HG02852 (cell line): ENCODE data around the gene MX2.
"Not testable (repeated sequence)": the region's sequence is repeated elsewhere in the genome, so short reads cannot be mapped to it uniquely, and the experiment has no call there.

Experiments used
- ATAC-seq: cut with Tn5 transposase; IDR thresholded peaks from one replicate; pipeline ENCODE4 v1.9.1; 2021; ENCODE audit warnings: mild to moderate bottlenecking, moderate library complexity; ENCODE audit not compliant: unreplicated experiment

Gene MX2

DNA sequence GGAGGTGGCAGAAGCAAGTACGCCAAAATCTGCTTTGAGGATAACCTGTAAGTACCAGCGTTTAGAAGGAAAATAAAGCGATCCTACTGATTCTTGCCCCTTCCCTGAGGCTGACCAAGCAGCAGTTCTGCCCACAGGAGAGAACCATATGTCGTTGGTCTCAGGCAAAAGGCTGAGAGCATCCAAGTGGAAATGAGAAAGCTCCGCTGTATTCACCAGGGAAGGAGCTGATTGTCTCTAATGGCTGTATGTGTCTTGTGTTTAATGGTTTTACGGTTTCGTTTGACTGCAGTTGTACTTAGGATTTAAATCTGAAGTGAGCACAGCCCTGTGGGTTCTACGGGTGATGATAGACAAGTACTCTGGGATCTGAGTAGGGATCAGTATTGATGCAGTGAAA, 23.4 kb upstream of the MX2 start:
- ATAC-seq: no peak

DNA sequence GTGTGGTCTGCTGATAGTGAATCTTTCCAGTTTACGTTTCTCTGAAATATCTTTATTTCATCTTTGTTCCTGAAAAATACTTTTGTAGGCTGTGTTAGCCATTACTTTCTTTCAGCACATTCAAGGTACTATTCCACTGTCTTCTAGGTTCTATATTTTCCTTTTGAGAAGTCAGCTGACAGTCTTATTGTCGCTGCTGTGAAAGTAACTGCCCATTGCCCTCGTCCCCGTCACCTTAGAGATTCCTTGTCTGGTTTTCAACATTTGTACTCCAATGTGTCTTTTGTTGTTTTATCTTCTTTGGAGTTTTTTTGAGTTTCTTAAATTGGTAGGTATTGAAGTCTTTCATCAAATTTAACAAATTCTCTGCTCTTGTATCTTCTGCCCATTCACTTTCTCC, 19.8 kb upstream of the MX2 start:
- no peak for ATAC-seq

DNA sequence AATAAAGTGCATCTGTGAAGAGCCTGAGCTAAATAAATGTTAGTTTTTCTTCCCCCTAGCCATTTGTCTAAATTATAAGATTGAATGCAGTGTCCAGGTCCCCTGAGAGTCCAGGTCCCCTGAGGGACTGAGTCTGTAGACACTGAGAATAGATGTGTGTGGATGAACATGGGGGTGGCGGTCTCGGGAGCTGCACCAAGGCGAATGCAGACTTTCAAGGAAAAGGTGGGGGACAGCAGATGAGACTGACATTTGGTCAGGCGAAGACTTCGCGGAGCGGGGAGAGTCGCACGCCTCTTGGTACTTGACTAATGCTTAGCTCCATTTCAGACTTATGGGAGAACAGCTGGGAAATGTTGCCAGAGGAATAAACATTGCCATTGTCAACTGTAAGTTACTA, 17.7 kb upstream of the MX2 start:
- no peak for ATAC-seq

DNA sequence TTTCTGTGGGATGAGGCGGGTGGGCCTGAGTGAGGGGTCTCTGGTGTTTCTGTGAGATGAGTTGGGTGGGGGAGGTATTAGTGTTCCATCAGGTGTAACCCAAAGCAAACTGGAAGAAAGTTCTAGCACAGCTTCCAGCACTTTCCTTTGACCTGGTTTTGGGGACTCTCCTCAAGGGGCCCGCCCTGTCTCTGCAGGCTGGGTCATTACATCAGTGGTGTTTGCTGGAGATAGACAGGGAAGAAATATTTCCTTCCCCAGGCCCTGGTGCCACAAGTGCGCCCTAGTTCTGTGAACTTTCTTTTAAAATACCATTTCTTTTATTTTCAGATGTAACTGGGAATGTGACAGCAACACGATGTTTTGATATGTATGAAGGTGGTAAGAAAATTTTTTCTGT, 16.5 kb upstream of the MX2 start:
- no peak for ATAC-seq

DNA sequence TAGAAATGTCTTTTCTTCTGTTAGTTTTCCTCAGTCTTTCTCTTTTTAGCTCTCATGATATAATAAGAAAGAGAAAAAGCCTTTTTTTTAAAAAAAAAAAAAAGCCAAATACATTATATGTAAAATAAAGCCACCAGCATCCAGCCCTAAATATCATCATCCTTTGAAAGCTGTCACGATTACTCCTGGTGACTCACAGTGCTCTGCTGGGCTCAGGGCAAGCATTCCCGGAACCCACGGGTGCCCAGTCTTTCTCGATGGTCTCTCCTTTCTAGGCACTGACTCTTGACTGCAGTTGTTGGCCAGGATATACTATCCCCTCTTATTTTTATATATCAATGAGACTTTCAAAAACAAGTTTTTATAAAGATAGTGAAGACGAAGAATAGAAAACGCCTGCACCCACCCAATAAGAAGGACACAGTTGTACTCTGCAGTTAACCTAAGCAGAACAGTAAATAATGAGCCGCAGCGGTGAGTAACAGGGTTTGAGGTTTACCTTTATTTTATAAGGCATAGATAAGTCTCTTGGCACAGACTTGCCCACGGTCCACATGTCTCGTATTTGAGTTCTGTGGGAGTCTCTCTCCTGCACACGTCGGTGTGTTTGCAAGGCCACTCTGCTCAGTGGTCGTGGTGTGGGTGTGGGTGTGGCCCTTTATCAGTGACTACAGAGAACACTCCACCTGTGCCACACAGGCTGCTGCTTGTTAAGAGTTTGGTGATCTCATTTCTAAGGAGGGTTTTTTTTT, 15.7 kb upstream of the MX2 start:
- no peak for ATAC-seq

DNA sequence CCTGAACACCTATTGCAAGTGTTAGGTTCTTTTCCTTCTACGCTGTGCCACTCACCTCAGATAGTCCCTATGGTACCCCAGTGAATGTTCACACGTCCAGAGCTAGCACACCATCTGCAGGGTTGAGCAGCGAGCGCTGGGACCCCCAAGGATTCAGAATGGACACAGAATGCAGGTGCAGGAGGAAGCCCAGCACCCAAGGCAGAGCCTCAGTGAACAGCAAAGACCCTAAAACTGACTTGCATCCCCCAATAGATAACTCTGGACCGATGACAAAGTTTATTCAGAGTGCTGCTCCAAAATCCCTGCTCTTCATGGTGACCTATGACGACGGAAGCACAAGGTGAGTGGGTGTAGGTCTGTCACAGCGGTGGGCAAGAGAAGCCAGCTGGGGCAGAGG, 15.1 kb upstream of the MX2 start:
- no peak for ATAC-seq

DNA sequence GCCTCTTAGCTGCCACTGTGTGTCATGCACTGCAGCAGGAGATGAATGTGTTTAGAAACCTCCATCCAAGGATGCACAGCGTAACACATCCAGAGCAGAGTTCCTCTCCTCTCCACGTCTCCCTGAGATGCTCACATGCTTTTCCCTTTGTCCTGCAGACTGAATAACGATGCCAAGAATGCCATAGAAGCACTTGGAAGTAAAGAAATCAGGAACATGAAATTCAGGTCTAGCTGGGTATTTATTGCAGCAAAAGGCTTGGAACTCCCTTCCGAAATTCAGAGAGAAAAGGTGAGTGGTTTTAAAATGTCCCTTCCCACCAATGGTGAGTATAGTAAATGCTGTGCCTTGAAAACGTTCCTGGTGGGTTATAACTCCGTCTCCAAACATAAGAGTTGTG, 13.4 kb upstream of the MX2 start:
- no peak for ATAC-seq

DNA sequence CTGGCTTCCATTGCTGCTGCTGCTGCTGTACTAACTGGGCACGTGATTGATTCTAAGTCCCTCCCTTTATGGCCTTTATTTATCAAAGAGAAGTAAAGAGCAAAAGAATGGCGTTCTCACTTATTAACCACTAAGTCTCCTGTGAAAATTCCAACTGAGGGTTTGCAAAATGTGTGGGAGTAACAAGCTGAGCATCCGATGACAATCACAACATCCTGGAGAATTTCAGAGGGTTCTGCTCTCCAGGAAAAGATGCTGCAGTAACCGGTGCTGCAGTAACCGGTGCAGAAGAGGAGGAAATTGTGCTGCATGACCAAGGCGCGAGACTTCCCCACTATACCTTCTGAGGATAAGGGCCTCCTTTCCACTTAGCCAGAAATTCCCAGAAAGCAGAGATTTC, 12.7 kb upstream of the MX2 start:
- no peak for ATAC-seq

DNA sequence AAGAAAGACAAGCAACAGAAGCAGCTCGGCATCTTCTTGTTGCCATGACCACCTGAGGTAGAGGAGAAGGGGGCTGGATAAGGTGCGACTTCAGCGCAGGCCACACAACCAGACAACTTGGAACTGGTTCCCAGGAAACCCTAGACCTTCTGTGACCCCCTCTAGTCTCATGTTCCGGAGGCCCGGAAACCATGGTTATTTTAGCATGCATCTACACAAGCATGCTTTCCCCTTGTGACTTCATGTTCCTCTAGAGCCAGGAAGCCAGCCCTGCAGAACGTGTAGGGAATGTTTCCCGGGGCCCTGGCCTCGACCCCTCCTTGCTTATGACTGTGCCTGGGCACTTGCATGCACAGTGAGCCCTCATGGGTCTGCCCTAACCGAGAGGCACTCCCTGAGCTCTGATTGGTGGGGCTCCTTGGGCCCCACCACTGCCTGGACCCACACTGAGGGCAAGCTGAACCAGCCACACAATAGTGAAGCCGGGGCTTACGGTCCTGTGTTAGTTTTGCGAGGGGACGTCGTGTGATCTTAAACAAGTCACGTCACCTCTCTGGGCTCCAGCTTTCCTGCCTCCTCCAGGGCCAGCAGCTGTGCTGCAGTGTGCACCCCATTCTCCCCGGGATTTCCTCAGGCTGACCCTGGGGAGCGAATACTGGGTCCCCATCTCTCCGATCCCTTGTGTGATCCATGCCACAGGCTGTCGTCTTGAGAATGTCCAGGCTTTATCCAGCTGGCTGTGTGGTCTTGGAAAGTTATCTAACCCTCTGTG, 12.0 kb upstream of the MX2 start:
- ATAC-seq: no peak

DNA sequence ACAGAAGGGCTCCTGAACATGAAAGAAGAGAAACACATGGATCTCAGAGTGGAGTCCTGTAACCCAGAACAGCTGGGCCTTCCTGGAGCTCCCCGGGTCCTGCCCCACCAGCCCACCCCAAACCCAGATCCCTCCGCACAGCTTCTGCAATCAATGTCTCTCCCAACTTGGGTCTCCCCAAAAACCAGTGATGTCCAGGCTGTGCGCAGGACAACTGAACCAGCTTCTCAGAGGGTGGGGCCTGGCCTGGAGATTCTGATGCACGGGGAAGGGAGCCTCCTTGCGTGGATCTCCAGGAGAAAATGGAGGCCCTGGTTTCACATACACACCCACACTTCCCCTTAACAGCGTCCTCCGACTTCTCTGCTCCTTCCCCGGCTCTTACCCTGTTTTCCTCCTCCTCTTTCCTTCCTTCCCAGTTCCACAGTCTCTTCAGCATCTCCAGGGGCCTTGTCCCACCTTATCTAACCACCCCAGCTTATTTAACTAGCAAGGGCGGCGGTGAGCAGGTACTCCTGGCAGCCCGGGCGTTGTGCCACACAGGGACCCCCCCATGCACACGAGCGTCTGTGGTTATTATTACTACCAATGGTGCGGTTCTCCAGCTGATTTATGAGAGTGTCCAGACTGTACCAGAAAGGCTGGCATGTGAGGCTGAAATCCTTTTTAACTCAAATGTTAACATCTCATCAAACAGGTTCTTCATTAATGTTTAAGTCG, 11.2 kb upstream of the MX2 start:
- ATAC-seq: no peak

DNA sequence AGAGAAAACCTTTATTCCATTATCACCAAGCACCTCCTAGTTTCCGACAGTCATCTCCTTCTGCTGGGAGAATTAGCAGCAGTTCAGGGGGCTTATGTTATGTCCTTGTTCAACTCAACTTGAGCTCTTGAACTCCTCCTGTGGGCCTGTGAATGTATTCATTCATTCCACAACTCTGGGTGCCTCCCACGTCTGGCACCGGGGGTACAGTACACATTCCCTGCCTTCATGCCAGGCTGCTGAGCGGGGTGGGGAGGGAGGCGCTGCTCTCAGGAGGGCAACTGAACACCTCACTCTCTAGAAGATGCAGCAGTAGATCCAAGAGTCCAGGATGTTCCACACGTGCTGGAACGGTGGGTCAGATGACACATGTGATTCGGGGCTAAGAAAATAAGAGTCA, 4.3 kb upstream of the MX2 start:
- no peak for ATAC-seq

DNA sequence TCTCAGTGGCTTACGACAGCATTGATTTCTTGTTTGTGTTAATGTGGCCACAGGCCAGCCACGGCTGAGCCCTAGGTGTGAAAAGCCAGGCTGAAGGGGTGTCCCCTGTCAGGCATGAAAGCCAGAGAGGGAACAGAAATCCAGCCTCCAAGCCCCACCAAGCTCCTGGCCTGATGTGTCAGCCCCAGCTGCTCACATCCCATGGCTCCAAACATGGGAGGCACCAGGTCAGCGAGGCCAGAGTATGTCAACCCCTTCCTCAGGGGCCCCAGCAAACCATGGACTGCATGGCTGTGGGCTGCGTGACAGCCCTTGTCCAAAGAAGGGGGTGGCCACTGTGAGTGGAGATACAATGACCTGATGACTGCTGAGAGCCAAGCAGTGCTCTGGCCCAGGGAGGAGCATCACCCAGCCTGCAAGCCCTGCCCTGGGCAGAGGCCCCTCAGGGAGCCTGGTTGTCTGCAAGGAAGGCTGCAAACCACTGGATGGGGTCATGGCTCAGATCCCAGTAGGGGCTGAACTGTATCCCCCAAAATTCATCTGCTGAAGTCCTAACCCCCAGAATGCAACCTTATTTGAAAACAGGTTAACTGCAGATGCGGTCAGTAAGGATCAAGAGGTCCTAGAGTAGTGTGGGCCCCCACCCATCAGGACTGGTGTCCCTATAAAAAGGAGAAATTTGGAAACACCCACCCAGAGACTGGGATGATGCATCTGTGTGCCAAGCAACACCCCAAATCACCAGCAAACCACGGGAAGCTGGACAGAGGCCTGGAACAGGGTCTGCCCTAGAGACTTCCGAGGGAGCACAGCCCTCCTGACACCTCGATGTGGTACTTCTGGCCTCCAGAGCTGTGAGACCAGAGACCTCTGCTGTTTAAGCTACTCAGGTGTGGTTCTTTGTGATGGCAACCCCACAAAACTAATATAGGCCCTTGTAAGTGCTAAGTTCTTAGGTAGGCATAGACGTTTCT, 3.3 kb upstream of the MX2 start:
- ATAC-seq: no peak

DNA sequence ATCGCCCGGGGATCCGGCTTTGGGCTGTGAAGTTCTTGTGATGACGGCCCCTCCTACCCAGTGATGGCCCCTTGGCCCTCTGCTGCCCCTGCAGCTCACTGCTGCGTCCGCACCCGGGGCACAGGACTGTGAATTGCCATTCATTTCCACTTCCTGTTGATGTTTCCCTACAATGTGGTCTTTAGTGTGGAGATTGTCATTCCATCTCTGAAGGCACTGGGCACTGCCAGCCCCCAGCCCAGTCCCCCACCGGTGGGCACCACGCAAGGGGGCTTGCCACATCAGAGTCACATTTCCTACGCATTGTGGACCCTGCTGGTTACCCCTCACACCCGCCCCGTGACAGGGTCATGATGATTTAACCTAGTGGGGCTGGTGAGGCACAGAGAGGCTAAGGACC, 2.5 kb upstream of the MX2 start:
- ATAC-seq: no peak

DNA sequence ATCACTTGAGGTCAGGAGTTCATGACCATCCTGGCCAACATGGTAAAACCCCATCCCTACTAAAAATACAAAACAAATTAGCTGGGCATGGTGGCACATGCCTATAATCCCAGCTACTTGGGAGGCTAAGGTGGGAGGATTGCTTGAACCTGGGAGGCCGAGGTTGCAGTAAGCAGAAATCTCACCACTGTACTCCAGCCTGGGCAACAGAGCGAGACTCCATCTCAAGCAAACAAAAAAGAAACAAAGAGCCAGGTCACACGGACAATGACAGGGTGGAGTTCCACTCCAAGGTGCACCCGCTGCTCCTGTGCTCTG, 2.1 kb upstream of the MX2 start:
- not testable (repeated sequence) for ATAC-seq

DNA sequence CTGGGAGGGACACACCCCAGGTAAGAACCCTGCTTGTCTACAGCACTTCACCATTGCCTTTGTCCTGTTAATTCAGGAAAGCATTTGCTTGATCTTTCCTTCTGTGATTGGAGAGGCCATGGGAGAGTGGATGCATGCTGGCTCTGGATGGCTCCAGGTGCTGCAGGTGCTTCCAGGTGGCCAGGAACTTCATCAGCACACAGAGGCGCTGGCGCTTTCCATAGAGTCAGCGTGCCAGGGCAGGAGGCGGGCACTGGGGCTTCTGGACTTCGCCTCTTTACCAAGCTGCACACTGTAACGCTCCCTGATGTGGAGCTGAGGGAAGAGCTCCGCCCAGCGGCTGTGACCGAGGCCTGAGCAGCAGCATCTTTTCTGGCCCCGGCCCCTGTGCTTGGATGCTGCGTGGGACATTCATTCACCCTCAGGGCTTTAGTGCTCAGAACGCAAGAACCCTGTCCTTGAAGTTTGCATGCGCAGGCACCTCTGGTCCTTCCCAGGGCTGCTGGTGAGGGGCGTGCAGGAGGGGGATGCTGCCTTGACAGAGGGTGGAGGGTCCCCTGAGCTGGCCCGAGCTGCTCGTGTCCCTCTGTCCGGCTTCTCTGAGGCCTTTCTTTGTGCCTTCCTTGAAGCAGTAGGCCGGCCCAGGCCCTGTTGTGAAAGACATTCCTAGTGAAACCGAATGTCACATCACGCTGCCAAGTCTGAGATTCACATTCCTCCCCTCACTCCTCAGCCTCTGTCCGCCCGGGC, 1.6 kb upstream of the MX2 start:
- ATAC-seq: no peak

DNA sequence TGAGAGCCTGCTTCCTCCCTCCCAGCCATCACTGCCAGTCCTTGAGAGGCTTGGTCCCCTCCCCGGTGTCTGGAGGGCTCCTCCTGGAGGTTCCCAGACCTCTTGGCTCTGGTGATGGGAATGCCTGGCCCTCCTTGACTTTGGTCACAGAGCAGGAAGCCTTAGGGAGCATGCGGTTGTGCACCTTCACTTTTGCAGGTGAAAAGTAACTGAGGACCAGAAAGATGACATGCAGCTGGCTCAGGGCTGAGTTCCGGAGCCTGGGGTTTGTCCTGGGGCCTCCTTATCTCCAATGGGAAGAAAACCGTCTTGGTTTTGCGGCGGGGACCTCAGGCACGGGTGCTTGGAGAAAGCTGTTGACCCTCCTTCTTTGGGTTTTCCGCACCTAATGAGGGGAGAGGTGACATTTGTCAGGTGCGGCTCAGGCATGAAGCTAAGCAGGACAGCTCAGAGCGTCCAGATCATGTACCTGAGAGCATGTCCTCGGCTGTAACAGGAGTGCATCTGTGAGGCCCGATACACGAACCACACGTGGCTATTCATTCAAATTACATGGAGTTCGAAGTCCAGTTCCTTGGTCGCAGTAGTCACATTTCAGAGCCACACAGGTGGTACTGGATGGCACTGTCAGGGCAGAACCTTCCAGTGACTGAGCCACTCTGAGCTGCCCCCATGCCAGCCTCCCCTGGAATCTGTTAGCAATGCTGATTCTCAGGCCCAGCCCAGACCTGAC, 608 bp upstream of the MX2 start:
- no peak for ATAC-seq

DNA sequence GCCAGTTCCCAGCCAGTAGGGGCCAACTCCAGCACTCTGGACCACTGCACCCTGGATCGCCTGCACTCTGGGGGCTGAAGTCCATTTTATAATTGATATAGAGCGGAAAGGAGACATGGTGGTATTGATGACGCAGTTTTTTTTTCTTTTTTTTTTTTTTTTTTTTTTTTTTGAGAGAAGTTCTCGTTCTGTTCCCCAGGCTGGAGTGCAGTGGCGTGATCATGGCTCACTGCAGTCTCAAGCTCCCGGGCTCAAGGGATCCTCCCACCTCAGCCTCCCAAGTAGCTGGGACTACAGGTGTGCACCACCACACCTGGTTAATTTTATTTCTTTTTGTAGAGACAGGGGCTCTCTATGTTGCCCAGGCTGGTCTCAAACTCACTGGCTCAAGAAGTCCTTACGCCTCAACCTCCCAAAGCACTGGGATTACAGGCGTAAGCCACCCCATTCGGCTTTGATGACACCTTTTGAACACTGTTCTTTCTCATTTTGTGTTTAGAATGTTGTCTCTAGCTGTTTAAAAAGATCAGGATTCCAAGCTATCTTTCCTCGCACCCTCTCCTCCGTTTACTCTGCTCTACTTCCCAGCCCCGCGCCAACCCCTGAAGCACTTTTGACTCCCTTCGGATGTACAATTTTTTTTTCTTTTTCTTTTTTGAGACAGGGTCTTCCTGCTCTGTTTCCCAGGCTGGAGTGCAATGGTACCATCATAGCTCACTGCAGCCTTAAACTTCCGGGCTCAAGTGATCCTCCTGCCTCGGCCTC, 960 bp downstream of the MX2 start:
- ATAC-seq: no peak

DNA sequence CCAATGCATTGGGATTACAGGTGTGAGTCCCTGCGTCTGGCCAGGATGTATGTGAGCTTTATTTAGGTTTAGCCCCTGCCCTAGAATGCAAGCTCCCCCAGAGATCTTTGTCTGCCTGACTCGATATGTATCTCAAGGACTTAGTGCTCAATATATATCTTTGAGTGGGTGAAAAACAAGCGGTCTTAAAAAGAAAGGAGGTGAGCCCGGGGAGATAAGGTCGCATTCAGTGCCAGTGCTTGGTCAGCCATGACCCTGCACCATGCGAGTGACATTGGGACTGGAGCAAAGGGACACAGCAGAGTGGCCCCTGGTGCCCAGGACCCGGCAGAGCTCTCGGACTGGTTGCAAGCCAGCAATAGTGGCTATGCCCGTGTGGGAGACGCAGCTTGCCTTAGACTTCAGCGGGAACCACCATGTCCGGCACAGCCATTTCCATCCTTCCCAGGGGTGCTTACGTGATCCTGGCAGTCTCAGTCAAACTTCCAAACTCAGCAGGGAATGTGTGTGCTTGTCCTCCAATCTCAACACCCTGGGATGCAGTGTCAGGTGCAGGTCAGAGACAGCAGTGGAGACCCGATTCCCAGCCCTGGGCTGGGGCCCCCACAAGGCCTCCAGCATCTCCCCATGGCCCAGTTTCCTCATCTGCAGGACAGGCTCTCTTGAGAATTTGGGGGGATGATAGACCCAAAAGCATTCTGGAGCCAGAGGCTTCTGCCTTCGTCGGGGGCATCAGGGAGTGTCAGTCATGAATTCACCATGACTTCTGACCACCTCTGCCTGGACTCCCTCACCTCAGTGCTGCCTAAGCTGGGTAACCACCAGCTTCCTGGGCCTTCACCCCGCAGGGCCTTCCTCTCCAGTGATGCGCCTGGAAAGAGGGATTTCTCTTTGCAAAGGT, 1.8 kb downstream of the MX2 start:
- ATAC-seq: no peak
